DND-41 (cell line): ENCODE measurements around the gene ADIPOR1.

ENCODE experiments used
- ATAC-seq: fragments of 200-7000 bp; cut with Tn5 transposase; 3 replicates; pipeline ENCODE4 v1.9.1; 2021; ENCODE audit warnings: low read depth; ENCODE audit not compliant: insufficient read depth
- DNase-seq: peaks from one replicate; pipeline ENCODE4 v3.0.0-alpha.2; 2020
- H2AFZ ChIP-seq: 2 replicates; pipeline ENCODE4 v1.6.0; 2012; ENCODE audit warnings: low read depth, low read length
- H3K27ac ChIP-seq: 2 replicates; pipeline ENCODE4 v1.5.1; 2012; ENCODE audit warnings: low read length, inconsistent platforms
- H3K27me3 ChIP-seq: fragments of 200-600 bp; sonication (generic); 2 replicates; pipeline ENCODE4 v1.6.0; 2012; ENCODE audit warnings: low read length, mild to moderate bottlenecking, inconsistent platforms; ENCODE audit not compliant: insufficient read depth, poor library complexity
- H3K36me3 ChIP-seq: 2 replicates; pipeline ENCODE4 v1.5.1; 2012; ENCODE audit warnings: low read length, inconsistent platforms; ENCODE audit not compliant: insufficient read depth
- H3K4me1 ChIP-seq: 2 replicates; pipeline ENCODE4 v1.5.1; 2012; ENCODE audit warnings: mild to moderate bottlenecking, low read length; ENCODE audit not compliant: insufficient read depth
- H3K4me2 ChIP-seq: 2 replicates; pipeline ENCODE4 v1.6.0; 2012; ENCODE audit warnings: mild to moderate bottlenecking, moderate library complexity, low read length, inconsistent platforms; ENCODE audit not compliant: insufficient read depth
- H3K4me3 ChIP-seq, 2 experiments: fragments of 200-600 bp in 1 of 2; shearing (Covaris generic) in 1 of 2; 2 replicates each; pipeline ENCODE4 v1.5.1; 2012 to 2016; ENCODE audit warnings: inconsistent platforms in 2 of 2, low read length in 2 of 2, mild to moderate bottlenecking in 2 of 2, low read depth in 1 of 2, moderate library complexity in 1 of 2
- H3K79me2 ChIP-seq: 2 replicates; pipeline ENCODE4 v1.6.0; 2012; ENCODE audit warnings: low read length, inconsistent platforms; ENCODE audit not compliant: insufficient read depth
- H3K9ac ChIP-seq: 2 replicates; pipeline ENCODE4 v1.6.0; 2012; ENCODE audit warnings: low read depth, mild to moderate bottlenecking, inconsistent platforms, low read length, moderate library complexity
- H3K9me3 ChIP-seq: 2 replicates; pipeline ENCODE4 v1.5.1; 2012; ENCODE audit warnings: low read length, moderate library complexity, mild to moderate bottlenecking, inconsistent platforms; ENCODE audit not compliant: insufficient read depth, severe bottlenecking
- H4K20me1 ChIP-seq: 2 replicates; pipeline ENCODE4 v1.6.0; 2012; ENCODE audit warnings: low read length; ENCODE audit not compliant: insufficient read depth
- EZH2 ChIP-seq: IDR thresholded peaks from 3 replicates; pipeline ENCODE4 v1.6.1; 2012; ENCODE audit warnings: borderline replicate concordance, low read depth, mild to moderate bottlenecking, moderate library complexity, low read length, inconsistent platforms; ENCODE audit not compliant: severe bottlenecking
- TF ChIP-seq, protein P1 (sequence below): IDR thresholded peaks from 2 replicates; pipeline ENCODE4 v1.5.1; 2012; ENCODE audit warnings: borderline replicate concordance, low read length, moderate library complexity, mild to moderate bottlenecking; ENCODE audit not compliant: poor library complexity, severe bottlenecking; ENCODE audit errors: extremely low read depth

ADIPOR1 gene

DNA sequence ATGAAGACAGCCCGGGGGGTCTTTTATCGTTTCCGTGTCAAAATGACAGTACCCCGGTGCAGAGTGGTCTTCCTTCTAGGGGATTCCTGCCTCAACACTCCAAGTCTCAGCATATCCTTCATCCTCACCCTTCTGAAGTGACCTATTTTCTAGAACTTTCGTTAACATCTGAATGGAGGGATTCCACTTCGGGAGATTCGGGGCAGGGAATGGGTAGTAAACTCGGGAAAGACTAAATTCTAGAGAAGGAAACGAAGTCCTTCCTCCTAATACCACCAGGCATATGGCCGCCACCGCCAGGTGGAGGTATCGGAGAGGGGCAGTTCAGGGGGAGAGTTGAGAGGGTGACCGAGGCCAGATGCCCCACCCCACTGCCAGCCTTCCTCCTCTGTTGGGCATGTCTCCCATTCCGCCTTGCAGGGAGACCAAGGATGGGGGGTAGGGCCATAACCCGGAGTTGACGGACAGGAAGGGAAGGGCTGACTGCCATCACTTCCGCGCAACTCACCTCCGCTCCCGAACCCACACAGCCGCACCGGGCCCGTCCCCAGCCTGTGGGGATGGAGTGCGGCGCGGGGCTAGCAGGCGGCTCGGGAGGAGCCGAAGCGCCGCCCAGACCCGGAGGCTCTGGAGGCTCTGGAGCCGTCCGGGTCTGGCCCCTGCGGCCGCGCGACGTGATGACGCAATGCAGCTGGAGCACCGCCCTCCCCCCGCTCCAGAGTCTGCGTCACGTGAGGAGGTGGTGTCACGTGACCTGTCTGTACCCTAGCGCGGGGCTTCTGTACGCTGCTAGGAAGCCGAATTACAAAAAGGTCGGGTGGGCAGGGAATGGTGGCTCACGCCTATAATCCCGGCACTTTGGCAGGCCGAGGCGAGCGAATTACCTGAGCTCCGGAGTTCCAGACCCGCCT, 31.3 kb downstream of the ADIPOR1 start, which contains the start of gene KLHL12:
TSS of gene KLHL12 (minus strand) at position 654 of the 911 bp plus-strand sequence. CDS start 2,072 bp downstream, outside the sequence.
- Histone ChIP-seq H3K27me3 (no peaks in the 10 kb centered on the region), H2AFZ (peak within 1 kb of the TSS; percentile 91), H3K4me2 (peak within 1 kb of the TSS; percentile 80), H4K20me1 (no peaks in the 10 kb centered on the region), H3K36me3 (peaks cover 20% of the 10 kb centered on the region), H3K9me3 (no peaks in the 10 kb centered on the region), H3K27ac (peak within 1 kb of the TSS; percentile 79), H3K9ac (peak within 1 kb of the TSS; percentile 75), H3K4me1 (peaks cover 48% of the 10 kb centered on the region), H3K79me2 (peaks cover 41% of the 10 kb centered on the region), H3K4me3 (peak within 1 kb of the TSS; percentile 56 to 76)
- TF ChIP-seq, protein P1, sequence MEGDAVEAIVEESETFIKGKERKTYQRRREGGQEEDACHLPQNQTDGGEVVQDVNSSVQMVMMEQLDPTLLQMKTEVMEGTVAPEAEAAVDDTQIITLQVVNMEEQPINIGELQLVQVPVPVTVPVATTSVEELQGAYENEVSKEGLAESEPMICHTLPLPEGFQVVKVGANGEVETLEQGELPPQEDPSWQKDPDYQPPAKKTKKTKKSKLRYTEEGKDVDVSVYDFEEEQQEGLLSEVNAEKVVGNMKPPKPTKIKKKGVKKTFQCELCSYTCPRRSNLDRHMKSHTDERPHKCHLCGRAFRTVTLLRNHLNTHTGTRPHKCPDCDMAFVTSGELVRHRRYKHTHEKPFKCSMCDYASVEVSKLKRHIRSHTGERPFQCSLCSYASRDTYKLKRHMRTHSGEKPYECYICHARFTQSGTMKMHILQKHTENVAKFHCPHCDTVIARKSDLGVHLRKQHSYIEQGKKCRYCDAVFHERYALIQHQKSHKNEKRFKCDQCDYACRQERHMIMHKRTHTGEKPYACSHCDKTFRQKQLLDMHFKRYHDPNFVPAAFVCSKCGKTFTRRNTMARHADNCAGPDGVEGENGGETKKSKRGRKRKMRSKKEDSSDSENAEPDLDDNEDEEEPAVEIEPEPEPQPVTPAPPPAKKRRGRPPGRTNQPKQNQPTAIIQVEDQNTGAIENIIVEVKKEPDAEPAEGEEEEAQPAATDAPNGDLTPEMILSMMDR, result peak; percentile 76
- TF ChIP-seq EZH2, result no peak
- peak; percentile 95 for DNase-seq
- ATAC-seq, result peak; percentile 94

GRCh38 chr1:202923533-202923932, 34.6 kb downstream of the ADIPOR1 start:
- ATAC-seq, result no peak

GRCh38 chr1:202919615-202920014, 38.5 kb downstream of the ADIPOR1 start:
- Histone ChIP-seq H3K27me3 (no peaks in the 10 kb centered on the region), H3K9ac (no peak overlapping the region), H3K79me2 (peaks cover 23% of the 10 kb centered on the region), H3K4me2 (no peak overlapping the region), H3K9me3 (no peaks in the 10 kb centered on the region), H4K20me1 (no peaks in the 10 kb centered on the region), H3K4me1 (peaks cover 20% of the 10 kb centered on the region; the same call in 1 of the 2 replicates), H3K4me3 (no peak overlapping the region), H3K36me3 (peaks cover 70% of the 10 kb centered on the region), H2AFZ (no peak overlapping the region), H3K27ac (no peak overlapping the region)
- TF ChIP-seq, protein P1, result no peak
- no peak for TF ChIP-seq EZH2
- ATAC-seq (no peak), DNase-seq (no peak)

More at GRCh38 chr1:202923533-202923932, 34.6 kb downstream of the ADIPOR1 start:
- TF ChIP-seq, protein P1, result no peak
- no peak for TF ChIP-seq EZH2
- Histone ChIP-seq H3K4me3 (no peak overlapping the region), H3K9me3 (no peaks in the 10 kb centered on the region), H3K79me2 (peaks cover 46% of the 10 kb centered on the region), H4K20me1 (no peaks in the 10 kb centered on the region), H3K9ac (no peak overlapping the region), H3K36me3 (peaks cover 34% of the 10 kb centered on the region), H3K27ac (no peak overlapping the region), H3K4me2 (peak overlapping the region; percentile 38; the same call in 1 of the 2 replicates), H2AFZ (no peak overlapping the region), H3K27me3 (no peaks in the 10 kb centered on the region), H3K4me1 (peaks cover 48% of the 10 kb centered on the region)
- DNase-seq, result no peak
